IMR-90 (cell line): ENCODE data around the gene CHPF. TPM values are rescaled to one million over a fixed set of nuclear protein-coding genes. Genes with fewer than 3 reads are reported as not detected.

Experiments used
- ATAC-seq: fragments of 200-7000 bp; cut with Tn5 transposase; 2 replicates; pipeline ENCODE4 v1.9.1; 2020; ENCODE audit warnings: low read depth, mild to moderate bottlenecking, moderate library complexity
- BruUV-seq: library from RNA; stranded (reverse); fragments of 400-500 nt; replicated peaks from 2 replicates; lab custom pipeline; 2021; lab: Mats Ljungman, UMichigan
- CTCF ChIA-PET: fragments of 300-600 bp; formaldehyde crosslinking; extraction: SDS; loops from one replicate; lab custom pipeline; 2021; ENCODE audit warnings: antibody characterized with exemption; lab: Yijun Ruan, JAX
- POLR2A ChIA-PET: fragments of 300-600 bp; sonication (Branson Sonifier 250); formaldehyde crosslinking; loops from one replicate; lab custom pipeline; 2022; ENCODE audit warnings: antibody characterized with exemption; ENCODE audit not compliant: unreplicated experiment; lab: Charles Lee
- DNase-seq: peaks from one replicate; pipeline ENCODE4 v3.0.0; 2013
- H2AFZ ChIP-seq: replicated peaks from 2 replicates; pipeline ENCODE3; 2013; ENCODE audit warnings: low read length, mild to moderate bottlenecking; ENCODE audit not compliant: poor library complexity
- H2AK5ac ChIP-seq: 2 replicates; pipeline ENCODE4 v1.6.1; 2013; ENCODE audit warnings: low read depth, low read length, inconsistent platforms
- H2AK9ac ChIP-seq: replicated peaks from 2 replicates; pipeline ENCODE3; 2013; ENCODE audit warnings: mild to moderate bottlenecking, low read depth, low read length, moderate library complexity; ENCODE audit not compliant: poor library complexity
- H2BK120ac ChIP-seq: 2 replicates; pipeline ENCODE4 v1.6.1; 2013; ENCODE audit warnings: low read depth, low read length, inconsistent platforms
- H2BK15ac ChIP-seq: 3 replicates; pipeline ENCODE4 v1.6.1; 2013; ENCODE audit warnings: low read depth, low read length, inconsistent platforms
- H2BK20ac ChIP-seq: 2 replicates; pipeline ENCODE4 v1.6.1; 2013; ENCODE audit warnings: low read depth, mild to moderate bottlenecking, inconsistent platforms, low read length, moderate library complexity
- H2BK5ac ChIP-seq: 2 replicates; pipeline ENCODE4 v1.6.1; 2013; ENCODE audit warnings: mild to moderate bottlenecking, low read depth, low read length, inconsistent platforms; ENCODE audit not compliant: poor library complexity, severe bottlenecking
- H3K14ac ChIP-seq: replicated peaks from 2 replicates; pipeline ENCODE4 v1.6.1; 2013; ENCODE audit warnings: low read depth, low read length, inconsistent platforms
- H3K18ac ChIP-seq: 2 replicates; pipeline ENCODE4 v1.6.1; 2013; ENCODE audit warnings: low read depth, low read length, control low read depth
- H3K23ac ChIP-seq: 2 replicates; pipeline ENCODE4 v1.6.1; 2013; ENCODE audit warnings: low read depth, low read length, inconsistent platforms
- H3K27ac ChIP-seq: 2 replicates; pipeline ENCODE4 v1.5.1; 2013; ENCODE audit warnings: mild to moderate bottlenecking, control low read depth, low read length; ENCODE audit not compliant: insufficient read depth
- H3K27me3 ChIP-seq: 2 replicates; pipeline ENCODE4 v1.6.1; 2013; ENCODE audit warnings: low read length; ENCODE audit not compliant: control insufficient read depth, insufficient read depth
- H3K36me3 ChIP-seq: 2 replicates; pipeline ENCODE4 v1.6.1; 2013; ENCODE audit warnings: low read length, mixed read lengths; ENCODE audit not compliant: control insufficient read depth, insufficient read depth
- H3K4ac ChIP-seq: 2 replicates; pipeline ENCODE4 v1.6.1; 2013; ENCODE audit warnings: low read depth, low read length, inconsistent platforms
- H3K4me1 ChIP-seq: 2 replicates; pipeline ENCODE4 v1.6.1; 2013; ENCODE audit warnings: low read length, mixed read lengths; ENCODE audit not compliant: control insufficient read depth, insufficient read depth
- H3K4me2 ChIP-seq: 2 replicates; pipeline ENCODE4 v1.6.1; 2013; ENCODE audit warnings: low read depth, mild to moderate bottlenecking, control low read depth, low read length, moderate library complexity
- H3K4me3 ChIP-seq: 2 replicates; pipeline ENCODE4 v1.5.1; 2013; ENCODE audit warnings: low read depth, mild to moderate bottlenecking, control low read depth, low read length, moderate library complexity; ENCODE audit not compliant: insufficient read depth
- H3K56ac ChIP-seq: 2 replicates; pipeline ENCODE4 v1.6.1; 2013; ENCODE audit warnings: low read length, inconsistent platforms; ENCODE audit not compliant: insufficient read depth; ENCODE audit errors: extremely low read depth
- H3K79me1 ChIP-seq, 2 experiments: 2 replicates each; pipeline ENCODE4 v1.6.1; 2013; ENCODE audit warnings: low read length in 2 of 2, inconsistent platforms in 1 of 2, low read depth in 1 of 2
- H3K9ac ChIP-seq: 2 replicates; pipeline ENCODE4 v1.6.1; 2013; ENCODE audit warnings: low read depth, low read length, control low read depth
- H3K9me1 ChIP-seq: 2 replicates; pipeline ENCODE4 v1.6.1; 2013; ENCODE audit warnings: low read length, inconsistent platforms; ENCODE audit not compliant: insufficient read depth
- H3K9me3 ChIP-seq: 2 replicates; pipeline ENCODE4 v1.6.1; 2013; ENCODE audit warnings: low read length; ENCODE audit not compliant: control insufficient read depth, insufficient read depth
- H4K20me1 ChIP-seq: 2 replicates; pipeline ENCODE4 v1.6.1; 2013; ENCODE audit warnings: low read length, inconsistent platforms; ENCODE audit not compliant: insufficient read depth
- H4K5ac ChIP-seq: 2 replicates; pipeline ENCODE4 v1.6.1; 2013; ENCODE audit warnings: mild to moderate bottlenecking, low read depth, low read length, control low read depth
- H4K8ac ChIP-seq, 2 experiments: 2 replicates each; pipeline ENCODE4 v1.6.1; 2013; ENCODE audit warnings: low read depth in 2 of 2, low read length in 2 of 2, control low read depth in 1 of 2, inconsistent platforms in 1 of 2
- H4K91ac ChIP-seq: 2 replicates; pipeline ENCODE4 v1.6.1; 2013; ENCODE audit warnings: low read depth, low read length, inconsistent platforms; ENCODE audit not compliant: insufficient read depth
- BHLHE40 ChIP-seq: fragments of 150-350 bp; IDR thresholded peaks from 2 replicates; pipeline ENCODE4 v1.6.1; 2016; ENCODE audit warnings: mild to moderate bottlenecking, low read depth, low read length
- CEBPB ChIP-seq: IDR thresholded peaks from 2 replicates; pipeline ENCODE4 v1.6.1; 2012; ENCODE audit warnings: low read depth, low read length, improper control_type of control experiment
- CTCF ChIP-seq: conservative IDR thresholded peaks from 2 replicates; pipeline ENCODE4 v1.5.1; 2012; ENCODE audit warnings: mild to moderate bottlenecking, low read depth, low read length, improper control_type of control experiment
- FOS ChIP-seq: fragments of 150-350 bp; IDR thresholded peaks from 2 replicates; pipeline ENCODE4 v1.6.1; 2016; ENCODE audit warnings: low read depth, low read length
- MAZ ChIP-seq: IDR thresholded peaks from 2 replicates; pipeline ENCODE4 v1.6.1; 2012; ENCODE audit warnings: low read depth, mild to moderate bottlenecking, low read length, improper control_type of control experiment, moderate library complexity, borderline replicate concordance
- NFE2L2 ChIP-seq: fragments of 150-350 bp; IDR thresholded peaks from 2 replicates; pipeline ENCODE4 v1.6.1; 2016; ENCODE audit warnings: low read depth, mild to moderate bottlenecking, low read length
- RAD21 ChIP-seq: IDR thresholded peaks from 2 replicates; pipeline ENCODE4 v1.6.1; 2012; ENCODE audit warnings: low read length, improper control_type of control experiment
- RCOR1 ChIP-seq: IDR thresholded peaks from 2 replicates; pipeline ENCODE4 v1.6.1; 2012; ENCODE audit warnings: mild to moderate bottlenecking, low read length, improper control_type of control experiment; ENCODE audit not compliant: insufficient replicate concordance
- RFX5 ChIP-seq: IDR thresholded peaks from 2 replicates; pipeline ENCODE4 v1.8.0; 2012; ENCODE audit warnings: low read depth, mild to moderate bottlenecking, low read length, moderate library complexity
- SMC3 ChIP-seq: fragments of 150-350 bp; IDR thresholded peaks from 2 replicates; pipeline ENCODE4 v1.6.1; 2016; ENCODE audit warnings: low read depth, mild to moderate bottlenecking, antibody characterized with exemption, low read length, moderate library complexity
- WGBS, 2 experiments: methylation state at CpG; one replicate each; pipeline versions ENCODE4 v1.1.5 to v1.1.7; 2013; ENCODE audit warnings: missing lambda C conversion rate in 2 of 2; ENCODE audit not compliant: insufficient read length in 1 of 2; ENCODE audit errors: extremely low coverage in 2 of 2; 5-methylcytosine and 5-hydroxymethylcytosine counted together
- dilution Hi-C: fragments of 300-500 bp; cut with HindIII; formaldehyde crosslinking; loops from one replicate; pipeline ENCODE4 v1.14.3; 2018; ENCODE audit warnings: low sequenced_read_pairs; ENCODE audit not compliant: unreplicated experiment
- in situ Hi-C: fragments of 300-500 bp; cut with MboI; formaldehyde crosslinking; loops from 3 replicates; pipeline ENCODE4 v1.14.3; 2019; ENCODE audit warnings: low sequenced_read_pairs, inconsistent platforms, mixed read lengths
- intact Hi-C: fragments of 100-400 bp; cut with micrococcal nuclease; formaldehyde crosslinking; loops from 2 replicates; pipeline ENCODE4 v1.10.0; 2022
- polyA plus RNA-seq, 3 experiments: library from polyadenylated mRNA; depleted of rRNA; stranded (reverse); fragments of >200 nt; gene quantifications; 2 replicates each; pipeline ENCODE4 v1.2.3, GENCODE V29; 2012; ENCODE audit warnings: low replicate concordance in 1 of 3
- total RNA-seq: library from RNA; depleted of rRNA; stranded (reverse); fragments of >200 nt; gene quantifications from 2 replicates; pipeline ENCODE4 v1.2.3, GENCODE V29; 2012
- TF ChIP-seq, protein P1 (sequence below): fragments of 150-350 bp; IDR thresholded peaks from 2 replicates; pipeline ENCODE4 v1.6.1; 2016; ENCODE audit warnings: low read depth, mild to moderate bottlenecking, low read length, moderate library complexity, borderline replicate concordance

The CHPF gene
- total and polyA plus RNA-seq, 2 of the 4 experiments (the other 2 are of a cell fraction), result 24.0 to 115 TPM

DNA sequence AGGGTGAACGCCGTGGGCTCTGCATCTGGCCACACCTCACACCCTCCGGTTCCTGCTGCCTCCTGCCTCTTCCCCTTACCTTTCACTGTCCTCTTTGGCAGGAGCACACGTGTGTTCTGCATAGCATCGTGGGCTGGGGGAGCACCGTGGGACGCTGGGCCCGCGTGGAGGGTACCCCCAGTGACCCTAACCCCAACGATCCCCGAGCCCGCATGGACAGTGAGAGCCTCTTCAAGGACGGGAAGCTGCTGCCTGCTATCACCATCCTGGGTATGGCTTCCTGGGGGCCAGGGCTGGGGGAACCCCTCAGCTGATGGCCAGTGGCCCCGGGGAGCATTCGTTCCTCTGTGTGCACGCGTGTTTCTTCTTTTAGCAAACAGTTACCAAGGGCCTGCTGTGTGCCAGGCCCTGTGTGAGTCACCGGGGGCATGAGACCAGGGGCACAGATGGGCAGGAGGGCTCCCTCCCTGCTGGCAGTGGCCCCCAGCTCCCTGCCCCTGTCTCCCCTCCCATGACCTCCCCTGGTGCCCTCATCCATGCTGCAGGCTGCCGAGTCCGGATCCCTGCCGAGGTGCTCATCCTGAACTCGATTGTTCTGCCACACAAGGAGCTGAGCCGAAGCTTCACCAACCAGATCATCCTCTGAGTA lies 37.3 kb downstream of the CHPF start:
- no peak overlapping the region for H3K27ac ChIP-seq
- H4K5ac ChIP-seq, result no peak overlapping the region
- H3K4me3 ChIP-seq, result no peak overlapping the region
- H3K56ac ChIP-seq, result no peak overlapping the region
- H3K4ac ChIP-seq, result no peak overlapping the region
- POLR2A ChIA-PET, result no interaction called here
- no peak overlapping the region for H2AFZ ChIP-seq
- H2AK9ac ChIP-seq, result peak overlapping the region; percentile 28
- H3K9me1 ChIP-seq, result no peaks in the 10 kb centered on the region
- H2BK15ac ChIP-seq, result no peak overlapping the region
- no peak overlapping the region for H4K8ac ChIP-seq
- in situ Hi-C loops, result no loop called here
- H3K9ac ChIP-seq, result no peak overlapping the region
- no peaks in the 10 kb centered on the region for H3K9me3 ChIP-seq
- H3K18ac ChIP-seq, result no peak overlapping the region
- intact Hi-C loops, result no loop called here
- H2BK20ac ChIP-seq, result no peak overlapping the region
- no peaks in the 10 kb centered on the region for H4K20me1 ChIP-seq
- no peak overlapping the region for H3K4me2 ChIP-seq
- no peak overlapping the region for H3K23ac ChIP-seq
- TF ChIP-seq RFX5 (no peak), BHLHE40 (no peak), CTCF (no peak), NFE2L2 (no peak), FOS (no peak), SMC3 (no peak), CEBPB (no peak), MAZ (no peak), RAD21 (no peak), RCOR1 (no peak)
- TF ChIP-seq, protein P1, sequence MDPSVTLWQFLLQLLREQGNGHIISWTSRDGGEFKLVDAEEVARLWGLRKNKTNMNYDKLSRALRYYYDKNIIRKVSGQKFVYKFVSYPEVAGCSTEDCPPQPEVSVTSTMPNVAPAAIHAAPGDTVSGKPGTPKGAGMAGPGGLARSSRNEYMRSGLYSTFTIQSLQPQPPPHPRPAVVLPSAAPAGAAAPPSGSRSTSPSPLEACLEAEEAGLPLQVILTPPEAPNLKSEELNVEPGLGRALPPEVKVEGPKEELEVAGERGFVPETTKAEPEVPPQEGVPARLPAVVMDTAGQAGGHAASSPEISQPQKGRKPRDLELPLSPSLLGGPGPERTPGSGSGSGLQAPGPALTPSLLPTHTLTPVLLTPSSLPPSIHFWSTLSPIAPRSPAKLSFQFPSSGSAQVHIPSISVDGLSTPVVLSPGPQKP, result no peak
- dilution Hi-C loops, result no loop called here
- no peak overlapping the region for H3K14ac ChIP-seq
- peaks cover 0 to 9% of the 10 kb centered on the region in 2 experiments; a peak in 2 of 4 replicates for H3K79me1 ChIP-seq
- peaks cover 45% of the 10 kb centered on the region for H3K36me3 ChIP-seq
- no peak overlapping the region for H2BK5ac ChIP-seq
- CTCF ChIA-PET, result no interaction called here
- no peak overlapping the region for H2BK120ac ChIP-seq
- 82% methylated on average over 17 of the region's 23 CpGs; no CpG with 5 or more reads in 1 of the 2 experiments for WGBS, 2 experiments
- ATAC-seq, result no peak
- no peak for DNase-seq
- H4K91ac ChIP-seq, result no peak overlapping the region
- H3K27me3 ChIP-seq, result peaks cover 11% of the 10 kb centered on the region
- no TSS peak for BruUV-seq
- 0 out of 2 replicates have a peak, but pooled peaks cover 4% of the 10 kb centered on the region for H3K4me1 ChIP-seq
- H2AK5ac ChIP-seq, result no peak overlapping the region
